Adrenal gland (tissue), 5 donors: ENCODE measurements around the gene CHRNA7.

Experiments used
- POLR2A ChIP-seq, 2 donors: fragments of 450-650 bp; IDR thresholded peaks; one replicate each; pipeline ENCODE4 v1.6.1; 2017; ENCODE audit warnings: antibody characterized with exemption in 2 of 2, mild to moderate bottlenecking in 2 of 2, moderate library complexity in 1 of 2
- TF ChIP-seq, protein P1 (sequence below), 6 experiments: fragments of 450-650 bp in 4 of 6; fragments of 200-600 bp in 2 of 6; sonication (generic) in 1 of 6; IDR thresholded peaks; 1 replicate in 5 of 6; 2 replicates in 1 of 6; pipeline versions ENCODE4 v1.5.1 to v1.8.0; 2016 to 2021; ENCODE audit warnings: antibody characterized with exemption in 6 of 6, mild to moderate bottlenecking in 2 of 6, moderate library complexity in 1 of 6
- donor health status: DM: no; HTN: no; CAD: no.

DNA sequence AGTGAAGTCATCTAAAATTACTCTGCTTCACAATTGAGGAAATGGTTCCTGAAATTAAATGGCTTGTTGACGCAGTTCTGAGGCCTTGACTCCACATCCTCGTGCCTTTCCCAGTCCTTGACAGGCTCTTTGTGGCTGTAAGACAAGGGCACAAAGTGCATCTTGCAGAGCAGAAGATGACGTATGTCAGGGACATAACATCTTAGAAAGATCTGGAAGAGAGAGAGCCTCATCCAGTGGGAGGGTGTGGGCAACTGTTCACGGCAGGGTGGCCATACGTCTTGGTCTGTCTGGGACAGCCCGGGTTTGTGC lies 91.0 kb downstream of the CHRNA7 start:
- TF ChIP-seq, protein P1, sequence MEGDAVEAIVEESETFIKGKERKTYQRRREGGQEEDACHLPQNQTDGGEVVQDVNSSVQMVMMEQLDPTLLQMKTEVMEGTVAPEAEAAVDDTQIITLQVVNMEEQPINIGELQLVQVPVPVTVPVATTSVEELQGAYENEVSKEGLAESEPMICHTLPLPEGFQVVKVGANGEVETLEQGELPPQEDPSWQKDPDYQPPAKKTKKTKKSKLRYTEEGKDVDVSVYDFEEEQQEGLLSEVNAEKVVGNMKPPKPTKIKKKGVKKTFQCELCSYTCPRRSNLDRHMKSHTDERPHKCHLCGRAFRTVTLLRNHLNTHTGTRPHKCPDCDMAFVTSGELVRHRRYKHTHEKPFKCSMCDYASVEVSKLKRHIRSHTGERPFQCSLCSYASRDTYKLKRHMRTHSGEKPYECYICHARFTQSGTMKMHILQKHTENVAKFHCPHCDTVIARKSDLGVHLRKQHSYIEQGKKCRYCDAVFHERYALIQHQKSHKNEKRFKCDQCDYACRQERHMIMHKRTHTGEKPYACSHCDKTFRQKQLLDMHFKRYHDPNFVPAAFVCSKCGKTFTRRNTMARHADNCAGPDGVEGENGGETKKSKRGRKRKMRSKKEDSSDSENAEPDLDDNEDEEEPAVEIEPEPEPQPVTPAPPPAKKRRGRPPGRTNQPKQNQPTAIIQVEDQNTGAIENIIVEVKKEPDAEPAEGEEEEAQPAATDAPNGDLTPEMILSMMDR (IDR thresholded peaks at IDR 0.05) = no peak
- no peak for TF ChIP-seq POLR2A (IDR thresholded peaks at IDR 0.05)
